Measurements from ENCODE around the gene APCDD1. TPM values are rescaled to one million over a fixed set of nuclear protein-coding genes. Genes with fewer than 3 reads are reported as not detected.
"Not testable (repeated sequence)": the region's sequence is repeated elsewhere in the genome, so short reads cannot be mapped to it uniquely, and the experiment has no call there.

The APCDD1 gene
- total RNA-seq, 4 donors from 2014 or later, result 30.7 to 51.8 (median 43.4) TPM

DNA sequence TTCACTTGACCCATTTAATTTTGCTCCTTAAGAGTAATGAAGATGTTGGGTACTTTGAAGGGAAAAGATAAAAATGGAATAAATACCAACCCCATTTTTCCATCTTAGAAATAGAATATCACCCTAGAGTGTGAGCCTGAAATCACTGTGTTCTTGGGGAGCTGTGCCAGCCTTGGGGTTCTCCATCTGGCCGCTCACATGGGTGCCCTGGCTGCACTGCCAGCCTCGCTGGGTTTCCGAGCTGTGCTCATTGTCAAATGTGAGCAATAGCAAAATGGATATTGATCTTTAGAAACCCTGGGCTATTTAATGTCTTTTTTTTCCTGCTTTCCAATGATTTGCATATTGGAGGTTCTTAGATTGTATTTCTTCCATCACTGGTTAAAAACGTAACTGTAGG, 9.3 kb downstream of the APCDD1 start:
- no peak overlapping the region for H3K4me3 ChIP-seq
- peaks cover 0 to 6% (median 0%) of the 10 kb centered on the region in 4 donors for H3K36me3 ChIP-seq
- TF ChIP-seq EP300 (IDR thresholded peaks at IDR 0.05) (no peak), POLR2AphosphoS5 (IDR thresholded peaks at IDR 0.05) (no peak), POLR2A (IDR thresholded peaks at IDR 0.05; ENCODE audit: low read depth) (no peak)
- TF ChIP-seq, protein P1, sequence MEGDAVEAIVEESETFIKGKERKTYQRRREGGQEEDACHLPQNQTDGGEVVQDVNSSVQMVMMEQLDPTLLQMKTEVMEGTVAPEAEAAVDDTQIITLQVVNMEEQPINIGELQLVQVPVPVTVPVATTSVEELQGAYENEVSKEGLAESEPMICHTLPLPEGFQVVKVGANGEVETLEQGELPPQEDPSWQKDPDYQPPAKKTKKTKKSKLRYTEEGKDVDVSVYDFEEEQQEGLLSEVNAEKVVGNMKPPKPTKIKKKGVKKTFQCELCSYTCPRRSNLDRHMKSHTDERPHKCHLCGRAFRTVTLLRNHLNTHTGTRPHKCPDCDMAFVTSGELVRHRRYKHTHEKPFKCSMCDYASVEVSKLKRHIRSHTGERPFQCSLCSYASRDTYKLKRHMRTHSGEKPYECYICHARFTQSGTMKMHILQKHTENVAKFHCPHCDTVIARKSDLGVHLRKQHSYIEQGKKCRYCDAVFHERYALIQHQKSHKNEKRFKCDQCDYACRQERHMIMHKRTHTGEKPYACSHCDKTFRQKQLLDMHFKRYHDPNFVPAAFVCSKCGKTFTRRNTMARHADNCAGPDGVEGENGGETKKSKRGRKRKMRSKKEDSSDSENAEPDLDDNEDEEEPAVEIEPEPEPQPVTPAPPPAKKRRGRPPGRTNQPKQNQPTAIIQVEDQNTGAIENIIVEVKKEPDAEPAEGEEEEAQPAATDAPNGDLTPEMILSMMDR (IDR thresholded peaks at IDR 0.05), result no peak
- 94% methylated on average over 4 of the region's 4 CpGs for WGBS
- H3K4me1 ChIP-seq, result peaks cover 0 to under 1% (median 0%) of the 10 kb centered on the region in 4 donors
- H3K9me3 ChIP-seq, result no peaks in the 10 kb centered on the region
- no peak overlapping the region for H3K27ac ChIP-seq (replicated peaks in 1 of 4)
- no peak for DNase-seq (ENCODE audit: extremely low spot score)
- peaks cover 0 to 21% (median 0%) of the 10 kb centered on the region in 4 donors for H3K27me3 ChIP-seq
- intact Hi-C loops (cut with DNase I), result no loop called here

- DNase-seq (ENCODE audit: extremely low spot score); H3K4me1 ChIP-seq; intact Hi-C loops (cut with DNase I); H3K4me3 ChIP-seq; H3K36me3 ChIP-seq; H3K27ac ChIP-seq (replicated peaks in 1 of 4); H3K9me3 ChIP-seq: not testable (repeated sequence)
- H3K27me3 ChIP-seq, result peaks cover 0 to 16% (median 0%) of the 10 kb centered on the region in 4 donors
- 98% methylated on average over 2 of the region's 2 CpGs for WGBS
Measured at GRCh38 chr18:10464161-10464648, 9.8 kb downstream of the APCDD1 start.

GRCh38 chr18:10465174-10465939, 10.9 kb downstream of the APCDD1 start:
- H3K27ac ChIP-seq (replicated peaks in 1 of 4), result no peak overlapping the region
- peaks cover 0 to 6% (median 0%) of the 10 kb centered on the region in 4 donors for H3K36me3 ChIP-seq
- WGBS, result 83% methylated on average over 9 of the region's 9 CpGs
- H3K9me3 ChIP-seq, result no peaks in the 10 kb centered on the region
- peaks cover 0 to 7% (median 2%) of the 10 kb centered on the region in 4 donors for H3K4me1 ChIP-seq
- TF ChIP-seq POLR2AphosphoS5 (IDR thresholded peaks at IDR 0.05) (no peak), POLR2A (IDR thresholded peaks at IDR 0.05; ENCODE audit: low read depth) (no peak), EP300 (IDR thresholded peaks at IDR 0.05) (no peak)
- TF ChIP-seq, protein P1 (IDR thresholded peaks at IDR 0.05), result no peak
- intact Hi-C loops (cut with DNase I), result no loop called here
- no peak overlapping the region for H3K4me3 ChIP-seq
- H3K27me3 ChIP-seq, result peaks cover 0 to 10% (median 0%) of the 10 kb centered on the region in 4 donors
- DNase-seq (ENCODE audit: extremely low spot score), result no peak

DNA sequence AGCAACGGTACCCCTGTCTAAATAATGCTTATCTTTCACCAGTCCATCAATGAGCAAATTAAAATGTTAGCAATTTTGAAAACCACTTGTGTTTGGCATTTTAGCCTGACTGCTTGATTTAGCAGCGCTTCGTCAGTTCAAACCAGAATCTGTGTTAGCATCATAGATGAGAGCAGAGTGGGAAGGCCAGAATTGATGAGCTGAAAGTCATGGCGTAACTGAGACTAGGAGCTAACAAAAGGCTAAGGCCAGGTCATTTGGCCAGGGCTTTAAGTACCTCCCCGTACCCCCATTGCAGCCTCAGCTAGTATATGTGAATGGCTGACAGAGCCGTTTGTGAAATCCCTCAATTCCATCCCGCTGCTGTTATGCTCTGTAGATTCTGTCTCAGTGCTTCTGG, 16.0 kb downstream of the APCDD1 start:
- intact Hi-C loops (cut with DNase I), result no loop called here

DNA sequence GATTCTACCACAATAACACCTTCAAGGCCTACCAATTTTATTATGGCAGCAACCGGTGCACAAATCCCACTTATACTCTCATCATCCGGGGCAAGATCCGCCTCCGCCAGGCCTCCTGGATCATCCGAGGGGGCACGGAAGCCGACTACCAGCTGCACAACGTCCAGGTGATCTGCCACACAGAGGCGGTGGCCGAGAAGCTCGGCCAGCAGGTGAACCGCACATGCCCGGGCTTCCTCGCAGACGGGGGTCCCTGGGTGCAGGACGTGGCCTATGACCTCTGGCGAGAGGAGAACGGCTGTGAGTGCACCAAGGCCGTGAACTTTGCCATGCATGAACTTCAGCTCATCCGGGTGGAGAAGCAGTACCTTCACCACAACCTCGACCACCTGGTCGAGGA, 17.1 kb downstream of the APCDD1 start:
- H3K9me3 ChIP-seq, result no peaks in the 10 kb centered on the region
- H3K36me3 ChIP-seq, result peaks cover 4 to 15% (median 9%) of the 10 kb centered on the region in 4 donors
- peaks cover 0 to 22% (median 14%) of the 10 kb centered on the region in 4 donors for H3K4me1 ChIP-seq
- no peak overlapping the region for H3K4me3 ChIP-seq
- 90% methylated on average over 11 of the region's 22 CpGs for WGBS
- intact Hi-C loops (cut with DNase I), result no loop called here
- no peak for TF ChIP-seq EP300 (IDR thresholded peaks at IDR 0.05)
- TF ChIP-seq, protein P1 (IDR thresholded peaks at IDR 0.05), result no peak
- no peak for TF ChIP-seq POLR2A (IDR thresholded peaks at IDR 0.05; ENCODE audit: low read depth)
- no peak for TF ChIP-seq POLR2AphosphoS5 (IDR thresholded peaks at IDR 0.05)
- DNase-seq (ENCODE audit: extremely low spot score), result no peak
- H3K27ac ChIP-seq (replicated peaks in 1 of 4), result no peak overlapping the region
- no peaks in the 10 kb centered on the region for H3K27me3 ChIP-seq

More for the DNA sequence above, 16.0 kb downstream of the APCDD1 start:
- TF ChIP-seq, protein P1 (IDR thresholded peaks at IDR 0.05), result no peak
- TF ChIP-seq POLR2AphosphoS5 (IDR thresholded peaks at IDR 0.05) (no peak), EP300 (IDR thresholded peaks at IDR 0.05) (no peak), POLR2A (IDR thresholded peaks at IDR 0.05; ENCODE audit: low read depth) (no peak)
- H3K36me3 ChIP-seq, result peaks cover 4 to 15% (median 9%) of the 10 kb centered on the region in 4 donors
- peaks cover 0 to 10% (median 3%) of the 10 kb centered on the region in 4 donors for H3K4me1 ChIP-seq
- DNase-seq (ENCODE audit: extremely low spot score), result no peak
- WGBS, result 86% methylated on average over 7 of the region's 7 CpGs
- H3K9me3 ChIP-seq, result no peaks in the 10 kb centered on the region
- H3K27ac ChIP-seq (replicated peaks in 1 of 4), result no peak overlapping the region
- H3K4me3 ChIP-seq, result no peak overlapping the region
- H3K27me3 ChIP-seq, result no peaks in the 10 kb centered on the region
